GM19438 (cell line): Measurements from ENCODE around the gene IL17RA.
A peak's percentile ranks its signal among the peaks of the same experiment; 100 is the strongest.

ENCODE experiments used
- ATAC-seq: cut with Tn5 transposase; IDR thresholded peaks from one replicate; pipeline ENCODE4 v1.9.1; 2021; ENCODE audit warnings: low read depth; ENCODE audit not compliant: unreplicated experiment

IL17RA gene

GRCh38 chr22:17084554-17085276, at the start of gene IL17RA:
TSS of gene IL17RA (plus strand) at chr22:17085000. CDS start at chr22:17085092, 92 bp downstream.
- peak; percentile 86 for ATAC-seq

GRCh38 chr22:17035246-17035645, 49.6 kb upstream of the IL17RA start:
- ATAC-seq, result no peak

DNA sequence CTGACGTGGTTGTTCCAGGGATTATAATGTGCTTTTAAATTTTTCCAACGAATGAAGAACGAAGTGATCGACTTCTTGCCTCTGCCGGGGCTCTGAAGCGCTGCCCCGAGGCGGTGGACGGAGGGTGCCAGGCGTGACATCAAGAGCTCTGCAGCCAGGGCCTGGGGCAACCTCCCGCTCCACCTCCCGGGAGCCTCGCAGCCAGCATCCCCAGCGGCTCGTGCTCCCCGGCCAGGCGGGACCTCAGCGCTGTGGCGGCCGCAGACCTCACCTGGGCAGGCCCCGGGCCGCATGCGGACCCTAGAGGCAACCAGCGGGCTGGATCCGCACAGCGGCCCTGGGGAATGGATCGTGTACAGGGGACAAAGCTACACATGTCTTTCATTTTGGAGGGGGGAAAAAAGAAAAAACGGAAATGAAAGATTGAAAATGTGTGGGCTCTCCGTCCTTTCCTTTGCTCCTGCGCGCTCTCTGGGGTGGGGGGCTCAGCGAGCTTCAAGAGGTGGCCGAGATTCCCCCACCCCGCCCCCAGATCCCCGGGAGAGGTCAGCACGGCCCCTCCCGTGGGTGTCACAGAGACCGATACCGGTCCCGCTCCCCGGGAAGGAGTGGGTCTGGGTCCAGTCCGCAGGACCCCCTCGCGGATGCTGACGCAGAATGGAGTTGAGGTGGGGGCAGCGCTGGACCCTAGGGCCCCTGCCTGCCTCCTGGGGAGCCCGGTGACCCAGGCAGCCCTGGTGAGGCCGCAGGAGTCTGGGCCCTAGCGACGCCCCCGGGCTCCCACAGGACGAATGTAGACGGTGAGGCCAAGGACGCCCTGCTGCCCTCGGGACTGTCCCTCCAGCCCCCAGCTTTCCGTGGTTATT, 48.6 kb upstream of the IL17RA start:
- ATAC-seq, result peak; percentile 34

DNA sequence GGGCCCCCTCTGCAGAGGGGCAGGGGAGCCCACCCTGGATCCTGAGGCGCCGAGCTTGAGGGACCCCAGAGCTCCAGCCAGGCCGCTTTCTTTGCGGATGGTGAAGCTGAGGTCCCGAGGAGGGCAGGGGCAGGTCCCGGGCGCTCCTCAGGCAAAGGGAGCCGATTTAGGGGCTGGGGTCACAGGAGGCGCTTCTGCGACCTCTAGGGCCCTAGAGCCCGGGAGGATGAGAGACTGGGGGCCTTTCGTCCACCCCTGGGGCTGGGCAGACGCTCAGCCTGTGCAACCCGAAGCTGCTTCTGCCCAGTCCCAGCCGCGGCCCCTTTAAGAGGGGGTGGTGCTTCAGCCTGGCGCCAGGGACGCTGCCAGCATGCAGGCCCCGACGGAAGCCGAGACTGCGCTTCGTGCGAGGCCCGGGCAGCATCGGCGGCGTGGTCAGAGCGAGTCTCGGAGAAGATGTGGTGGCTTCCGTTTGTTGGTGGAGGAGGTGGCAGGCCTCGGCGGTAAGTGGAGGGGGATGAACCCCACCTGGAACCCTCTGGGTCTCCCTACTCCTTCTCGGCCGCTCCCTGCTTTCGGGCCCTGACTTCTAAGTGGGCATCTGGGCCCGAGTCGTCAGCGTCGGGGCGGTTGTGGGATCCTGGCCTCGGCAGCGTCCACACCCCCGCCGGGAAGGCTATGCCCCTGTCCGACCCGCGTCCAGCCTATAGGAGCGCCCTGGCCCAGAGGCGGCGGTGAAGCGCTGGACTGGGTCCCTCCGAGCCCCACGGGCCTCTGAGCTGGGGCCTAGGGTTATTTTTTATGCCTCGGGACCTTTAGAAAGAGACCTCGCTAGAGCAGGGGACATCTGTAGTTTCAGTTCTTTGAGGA, 47.7 kb upstream of the IL17RA start:
- peak; percentile 58 for ATAC-seq

- ATAC-seq, result no peak
Observed at GRCh38 chr22:17043521-17043920, 41.3 kb upstream of the IL17RA start.

DNA sequence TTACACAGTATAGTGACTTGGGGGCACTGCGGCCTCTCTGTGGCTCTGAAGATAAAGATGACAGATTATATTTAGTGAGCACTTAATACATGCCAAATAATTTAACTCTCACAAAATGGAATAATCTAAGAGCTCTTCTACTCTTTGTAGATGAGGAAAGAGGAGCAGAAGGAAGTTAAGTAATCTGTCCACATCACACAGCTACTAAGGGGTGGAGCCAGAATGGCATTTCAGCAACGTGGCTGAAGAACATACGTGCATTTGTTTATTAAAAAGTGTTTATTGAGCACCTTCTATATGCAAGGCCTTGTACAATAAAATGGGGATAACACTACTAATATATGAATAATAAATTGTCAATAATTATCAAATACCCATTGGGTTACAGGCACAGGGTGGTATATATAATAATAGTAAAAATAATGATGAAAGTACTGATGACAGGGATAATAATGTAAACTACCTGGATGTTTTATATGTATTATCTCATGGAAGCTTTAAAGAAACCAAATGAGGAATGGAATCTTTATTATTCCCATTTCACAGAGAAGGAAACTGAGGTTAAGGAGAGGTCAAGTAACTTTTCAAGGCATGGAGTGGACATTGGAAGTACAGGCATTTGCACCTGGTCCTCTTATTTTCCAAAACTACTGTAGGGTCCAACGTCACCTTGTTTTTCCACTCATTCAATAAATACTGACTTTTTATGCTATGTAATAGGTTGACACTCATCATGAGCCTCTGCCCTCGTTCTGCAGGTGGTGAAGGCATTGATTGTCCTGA, 38.0 kb upstream of the IL17RA start:
- ATAC-seq, result no peak

- ATAC-seq, result no peak
Observed at GRCh38 chr22:17047656-17048055, 37.1 kb upstream of the IL17RA start.

- no peak for ATAC-seq
Observed at GRCh38 chr22:17056058-17056457, 28.7 kb upstream of the IL17RA start.

DNA sequence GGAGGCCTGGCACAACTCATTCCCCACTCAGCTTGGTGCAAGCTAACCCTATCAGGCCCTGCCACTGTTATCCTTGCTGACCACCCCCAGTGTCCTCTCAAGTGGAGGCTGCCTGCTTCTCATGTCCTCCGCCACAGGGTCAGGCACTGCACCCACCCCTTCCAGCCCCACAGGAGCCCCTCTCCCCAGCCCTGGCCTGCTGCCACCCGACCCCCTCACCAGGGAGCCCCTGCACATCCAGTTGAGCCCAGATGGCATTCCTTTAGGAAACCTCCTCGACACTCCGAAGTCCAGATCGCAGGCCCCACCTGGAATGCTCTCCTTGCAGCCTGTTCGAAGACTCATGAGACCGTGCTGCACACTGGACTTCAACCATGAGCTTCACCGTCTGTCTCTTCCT, 28.0 kb upstream of the IL17RA start:
- ATAC-seq, result no peak

DNA sequence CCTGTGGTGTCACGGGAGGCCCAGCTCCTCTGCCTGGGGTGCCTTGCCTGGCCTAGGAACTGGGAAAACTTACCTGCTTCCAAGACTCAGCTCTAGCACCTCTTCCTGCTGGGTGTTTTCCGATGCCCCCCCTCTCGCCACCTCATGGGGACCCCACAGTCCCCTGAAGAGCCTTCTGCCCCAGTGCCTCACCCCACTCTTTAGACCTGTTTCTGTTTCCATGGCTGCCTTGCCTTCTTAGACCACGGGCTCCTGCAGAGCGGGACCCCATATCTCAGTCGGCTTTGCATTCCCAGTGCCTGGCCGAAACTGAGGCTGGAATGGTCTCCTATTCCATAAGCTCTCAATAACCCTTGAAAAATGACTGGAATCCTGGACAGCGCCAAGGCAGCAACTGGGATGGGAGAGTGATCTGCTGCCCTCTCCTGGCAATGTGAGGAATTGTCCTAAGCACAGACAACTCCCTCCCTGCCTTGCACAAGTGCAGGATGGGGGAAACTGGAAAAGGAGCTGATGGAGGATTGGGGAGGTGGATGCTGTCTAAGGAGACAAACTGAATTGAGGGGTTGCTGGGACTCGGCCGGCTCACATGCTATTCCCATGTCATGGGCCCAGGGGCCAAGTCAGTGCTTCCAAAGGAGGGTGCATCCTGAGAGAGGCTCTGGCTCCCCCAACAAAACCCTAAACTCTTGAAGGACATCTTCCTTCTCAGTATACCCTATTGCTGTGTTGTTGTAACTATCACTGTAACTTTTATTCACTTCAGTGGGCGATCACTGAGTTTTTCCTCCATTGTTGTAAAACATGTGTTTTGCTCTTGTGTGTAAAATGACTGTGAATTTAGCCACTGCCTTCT, 26.6 kb upstream of the IL17RA start:
- no peak for ATAC-seq

DNA sequence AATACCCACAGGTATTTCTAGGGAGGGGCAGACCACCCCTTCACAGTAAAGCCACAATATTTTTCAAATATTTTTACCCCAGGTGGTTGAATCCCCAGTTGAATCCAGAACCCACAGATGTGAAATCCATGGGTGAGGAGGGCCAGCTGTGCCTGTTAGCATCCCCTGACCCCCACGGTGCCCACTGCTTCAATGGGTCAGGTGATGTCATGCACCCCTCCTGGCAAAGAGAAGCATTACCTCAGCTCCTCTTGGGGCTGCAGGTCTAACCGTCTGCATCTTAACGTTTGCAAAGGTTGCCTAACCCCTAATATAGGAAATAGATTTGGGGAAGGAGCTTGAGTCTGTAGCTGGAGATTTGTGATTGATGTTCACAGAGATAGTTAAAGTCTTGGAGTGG, 24.7 kb upstream of the IL17RA start:
- no peak for ATAC-seq

- no peak for ATAC-seq
Observed at GRCh38 chr22:17063411-17064106, 21.2 kb upstream of the IL17RA start.

DNA sequence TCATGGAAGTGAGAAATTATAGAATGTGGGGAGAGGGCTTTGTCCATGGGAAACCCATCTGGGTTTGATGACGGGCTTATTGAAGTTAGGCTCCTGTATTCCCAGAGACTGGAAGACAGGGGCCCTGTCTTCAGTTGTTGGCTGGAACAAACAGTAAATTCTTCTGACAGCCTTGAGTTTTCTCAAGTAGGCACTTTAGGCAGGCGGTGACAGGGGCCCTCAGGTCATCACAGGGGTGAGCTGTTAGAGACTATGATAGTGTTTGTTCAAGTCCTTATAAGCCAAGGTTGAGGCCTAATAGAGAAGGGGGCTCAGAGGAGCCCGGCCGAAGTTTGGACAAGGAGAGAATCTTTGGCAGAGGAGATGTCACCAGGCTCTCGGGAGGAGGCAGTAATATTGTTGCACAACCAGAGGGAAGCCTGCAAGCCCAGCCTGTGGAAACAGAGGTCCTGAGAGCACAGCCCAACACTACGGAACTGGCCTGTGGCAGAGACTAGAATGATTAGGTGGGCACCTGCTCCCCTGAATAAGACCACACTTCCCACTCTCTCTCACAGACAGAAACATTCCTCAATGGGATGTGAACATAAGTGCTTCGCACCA, 20.2 kb upstream of the IL17RA start:
- no peak for ATAC-seq

GRCh38 chr22:17065433-17065832, 19.4 kb upstream of the IL17RA start:
- no peak for ATAC-seq

GRCh38 chr22:17072877-17073276, 11.9 kb upstream of the IL17RA start:
- ATAC-seq, result no peak

GRCh38 chr22:17074648-17075002, 10.2 kb upstream of the IL17RA start:
- ATAC-seq, result no peak

DNA sequence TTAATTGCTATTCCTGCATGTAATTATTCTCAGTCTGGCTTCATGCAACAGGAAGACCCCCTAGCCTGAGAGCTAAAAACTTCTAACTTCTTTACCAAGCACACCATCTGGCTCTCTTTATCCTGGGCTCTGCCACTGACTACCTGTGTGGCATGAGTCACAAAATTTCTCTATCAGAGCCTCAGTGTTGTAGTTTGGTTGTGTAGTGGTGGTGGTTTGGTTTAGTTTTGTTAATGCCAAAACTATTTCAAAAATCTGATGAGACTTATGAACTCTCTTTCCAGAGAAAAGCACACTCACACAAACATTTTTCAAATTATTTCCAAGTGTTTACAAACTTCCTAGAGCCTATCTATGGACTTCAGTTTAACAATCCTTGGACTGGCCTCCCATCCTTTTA, 7.5 kb upstream of the IL17RA start:
- no peak for ATAC-seq

DNA sequence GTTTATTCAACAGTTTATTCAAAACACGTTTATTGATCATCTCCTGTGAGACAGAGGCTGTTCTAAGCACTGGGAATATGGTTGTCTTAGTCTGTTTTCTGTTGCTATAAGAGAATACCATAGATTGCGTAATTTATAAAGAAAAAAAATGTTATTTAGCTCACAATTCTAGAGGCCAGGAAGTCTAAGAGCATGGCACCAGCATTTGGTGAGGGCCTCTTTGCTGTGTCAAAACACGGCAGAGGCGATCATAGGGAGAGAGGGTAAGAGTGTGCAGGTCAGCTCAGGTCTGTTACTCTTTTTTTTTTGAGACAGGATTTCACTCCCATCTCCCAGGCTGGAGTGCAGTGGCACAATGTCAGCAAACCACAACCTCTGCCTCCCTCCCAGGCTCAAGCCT, 5.2 kb upstream of the IL17RA start:
- no peak for ATAC-seq
